GM12873 (cell line): ENCODE results near the gene ACKR2.

Experiments used
- CTCF ChIP-seq: IDR thresholded peaks from 2 replicates; pipeline ENCODE4 v1.5.1; 2012; ENCODE audit warnings: low read depth, mild to moderate bottlenecking, moderate library complexity, low read length, control low read depth; ENCODE audit not compliant: insufficient read depth; ENCODE audit errors: missing control alignments

The ACKR2 gene

GRCh38 chr3:42836150-42837123 is 27.2 kb downstream of the ACKR2 start:
- TF ChIP-seq CTCF, result no peak

GRCh38 chr3:42838571-42838970 is 29.3 kb downstream of the ACKR2 start:
- TF ChIP-seq CTCF, result no peak

GRCh38 chr3:42839616-42840015 is 30.4 kb downstream of the ACKR2 start:
- peak; percentile 71 for TF ChIP-seq CTCF

- TF ChIP-seq CTCF, result no peak
Measured at GRCh38 chr3:42841332-42841731, 32.1 kb downstream of the ACKR2 start.

GRCh38 chr3:42843713-42844411 is 34.6 kb downstream of the ACKR2 start:
- TF ChIP-seq CTCF, result no peak

- TF ChIP-seq CTCF, result no peak
Measured at GRCh38 chr3:42844412-42844713, 35.1 kb downstream of the ACKR2 start.

- TF ChIP-seq CTCF, result no peak
Measured at GRCh38 chr3:42844815-42845214, 35.6 kb downstream of the ACKR2 start.
